ENCODE measurements around the gene NR6A1.

GRCh38 chr9:124675261-124676158 lies 95.6 kb downstream of the NR6A1 start:
- TF ChIP-seq ZBTB21 (tag by site-specific recombination; IDR thresholded peaks at IDR 0.05) (no peak), ZNF433 (tag by site-specific recombination; IDR thresholded peaks at IDR 0.05; ENCODE audit: low read depth) (no peak), ZFP41 (tag by site-specific recombination; IDR thresholded peaks at IDR 0.05; ENCODE audit: borderline replicate concordance) (no peak)

Measured in HEK293 (cell line).